ENCODE measurements around the gene GZMM.
"Not testable (repeated sequence)": the region's sequence is repeated elsewhere in the genome, so short reads cannot be mapped to it uniquely, and the experiment has no call there.

The GZMM gene

DNA sequence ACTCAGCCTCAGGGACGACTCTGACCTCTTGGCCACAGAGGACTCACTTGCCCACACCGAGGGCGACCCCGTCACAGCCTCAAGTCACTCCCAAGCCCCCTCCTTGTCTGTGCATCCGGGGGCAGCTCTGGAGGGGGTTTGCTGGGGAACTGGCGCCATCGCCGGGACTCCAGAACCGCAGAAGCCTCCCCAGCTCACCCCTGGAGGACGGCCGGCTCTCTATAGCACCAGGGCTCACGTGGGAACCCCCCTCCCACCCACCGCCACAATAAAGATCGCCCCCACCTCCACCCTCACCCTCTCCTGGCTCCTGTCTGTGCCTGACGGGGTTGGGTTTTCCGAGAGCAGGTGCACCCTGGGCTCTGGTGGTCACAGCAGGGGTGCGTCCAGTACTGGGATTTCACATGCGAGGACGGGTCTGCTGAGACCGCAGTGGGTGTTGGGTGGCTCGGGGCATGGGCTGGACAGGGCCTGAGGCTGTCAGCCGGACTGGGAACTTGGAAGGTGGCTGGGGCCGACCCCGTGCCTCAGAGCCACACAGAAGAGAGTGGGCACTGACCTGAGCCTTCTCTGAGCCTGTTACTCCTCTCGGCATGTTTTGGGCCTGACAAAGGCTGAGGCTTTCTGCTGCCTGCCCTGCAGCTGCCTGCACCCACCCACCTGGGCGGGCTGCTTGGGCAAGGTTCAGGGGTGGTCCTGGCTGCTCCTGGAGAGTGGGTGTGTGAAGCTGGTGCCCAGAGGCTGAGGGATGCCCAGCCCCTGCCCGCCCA, 39.5 kb downstream of the GZMM start:
- H3K36me3 ChIP-seq (ENCODE audit: control insufficient read depth in 1 of 2, insufficient read depth in 2 of 2, low read length in 2 of 2): peaks cover 0 to 40% of the 10 kb centered on the region in 2 donors
- H3K27ac ChIP-seq (ENCODE audit: low read length): no peak overlapping the region
- no peaks in the 10 kb centered on the region for H3K9me3 ChIP-seq (ENCODE audit: control insufficient read depth in 1 of 2, low read length in 2 of 2)
- H3K4me3 ChIP-seq (ENCODE audit: low read depth in 1 of 2, low read length in 2 of 2): no peak overlapping the region
- peaks cover 1% of the 10 kb centered on the region for H3K27me3 ChIP-seq (ENCODE audit: low read depth, low read length)
- peaks cover 0 to 6% of the 10 kb centered on the region in 2 donors for H3K4me1 ChIP-seq (ENCODE audit: control insufficient read depth in 1 of 2, insufficient read depth in 2 of 2, low read length in 2 of 2)

DNA sequence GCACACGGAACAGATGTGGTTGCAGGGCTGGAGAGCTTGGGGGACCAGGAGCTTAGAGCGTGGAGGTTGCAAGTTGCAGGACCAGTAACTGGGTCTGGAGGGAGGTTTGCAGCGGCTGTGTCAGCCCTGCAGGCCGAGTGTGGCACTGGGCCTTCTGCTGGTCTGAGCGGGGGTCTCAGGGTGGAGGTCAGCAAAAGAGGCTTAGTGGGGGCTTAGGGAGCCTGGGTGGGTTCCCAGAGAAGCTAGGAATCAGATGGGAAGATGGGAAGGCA, 40.1 kb downstream of the GZMM start:
- Histone ChIP-seq H3K36me3 (ENCODE audit: control insufficient read depth in 1 of 2, insufficient read depth in 2 of 2, low read length in 2 of 2) (peaks cover 0 to 40% of the 10 kb centered on the region in 2 donors), H3K4me1 (ENCODE audit: control insufficient read depth in 1 of 2, insufficient read depth in 2 of 2, low read length in 2 of 2) (peaks cover 0 to 11% of the 10 kb centered on the region in 2 donors), H3K27ac (ENCODE audit: low read length) (no peak overlapping the region), H3K4me3 (ENCODE audit: low read depth in 1 of 2, low read length in 2 of 2) (no peak overlapping the region), H3K9me3 (ENCODE audit: control insufficient read depth in 1 of 2, low read length in 2 of 2) (no peaks in the 10 kb centered on the region), H3K27me3 (ENCODE audit: low read depth, low read length) (peaks cover 7% of the 10 kb centered on the region)

DNA sequence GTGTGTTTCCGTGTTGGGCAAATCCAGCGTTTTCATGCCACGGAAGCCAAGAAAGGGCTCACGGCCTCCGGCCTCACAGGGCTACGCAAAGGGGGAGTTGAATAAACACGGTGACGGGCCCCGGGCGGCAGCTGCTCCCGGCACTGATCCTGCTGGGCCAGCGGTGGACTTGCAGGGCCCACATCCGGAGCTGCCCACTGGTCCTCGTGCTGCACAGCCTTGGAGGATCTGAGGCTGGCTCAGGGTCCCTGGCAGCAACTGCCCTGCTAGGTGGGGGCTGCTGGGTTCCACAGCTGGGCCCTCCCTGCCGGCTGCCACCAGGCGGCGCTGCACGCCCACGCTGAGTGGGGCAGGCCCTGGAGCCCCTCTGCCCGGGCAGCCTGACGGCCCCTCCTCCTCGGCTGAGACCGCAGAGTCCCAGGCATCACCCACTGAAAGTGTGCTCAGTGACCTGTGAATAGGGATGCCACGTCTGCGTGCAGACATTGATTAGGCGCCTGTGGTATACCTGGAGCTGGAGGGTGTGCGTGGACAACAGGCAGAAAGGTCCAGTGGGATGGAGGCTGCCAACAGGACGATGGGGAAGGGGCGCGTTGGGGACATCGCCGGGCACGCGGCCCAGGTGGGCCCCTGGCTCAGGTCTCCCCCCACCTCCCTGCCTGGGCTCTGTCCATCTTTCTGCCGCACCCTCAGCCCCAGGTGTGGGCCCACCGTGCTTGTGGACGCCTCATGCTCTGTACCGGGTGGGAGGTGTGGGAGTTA, 40.6 kb downstream of the GZMM start:
- Histone ChIP-seq H3K27ac (ENCODE audit: low read length) (no peak overlapping the region), H3K4me3 (ENCODE audit: low read depth in 1 of 2, low read length in 2 of 2) (no peak overlapping the region), H3K27me3 (ENCODE audit: low read depth, low read length) (peaks cover 11% of the 10 kb centered on the region), H3K9me3 (ENCODE audit: control insufficient read depth in 1 of 2, low read length in 2 of 2) (no peaks in the 10 kb centered on the region), H3K36me3 (ENCODE audit: control insufficient read depth in 1 of 2, insufficient read depth in 2 of 2, low read length in 2 of 2) (peaks cover 0 to 38% of the 10 kb centered on the region in 2 donors), H3K4me1 (ENCODE audit: control insufficient read depth in 1 of 2, insufficient read depth in 2 of 2, low read length in 2 of 2) (peaks cover 0 to 16% of the 10 kb centered on the region in 2 donors)

GRCh38 chr19:585146-585545, 41.3 kb downstream of the GZMM start:
- H3K4me3 ChIP-seq (ENCODE audit: low read depth in 1 of 2, low read length in 2 of 2); H3K27ac ChIP-seq (ENCODE audit: low read length); H3K9me3 ChIP-seq (ENCODE audit: control insufficient read depth in 1 of 2, low read length in 2 of 2): not testable (repeated sequence)
- Histone ChIP-seq H3K27me3 (ENCODE audit: low read depth, low read length) (peaks cover 11% of the 10 kb centered on the region), H3K36me3 (ENCODE audit: control insufficient read depth in 1 of 2, insufficient read depth in 2 of 2, low read length in 2 of 2) (peaks cover 0 to 31% of the 10 kb centered on the region in 2 donors), H3K4me1 (ENCODE audit: control insufficient read depth in 1 of 2, insufficient read depth in 2 of 2, low read length in 2 of 2) (peaks cover 0 to 18% of the 10 kb centered on the region in 2 donors)

DNA sequence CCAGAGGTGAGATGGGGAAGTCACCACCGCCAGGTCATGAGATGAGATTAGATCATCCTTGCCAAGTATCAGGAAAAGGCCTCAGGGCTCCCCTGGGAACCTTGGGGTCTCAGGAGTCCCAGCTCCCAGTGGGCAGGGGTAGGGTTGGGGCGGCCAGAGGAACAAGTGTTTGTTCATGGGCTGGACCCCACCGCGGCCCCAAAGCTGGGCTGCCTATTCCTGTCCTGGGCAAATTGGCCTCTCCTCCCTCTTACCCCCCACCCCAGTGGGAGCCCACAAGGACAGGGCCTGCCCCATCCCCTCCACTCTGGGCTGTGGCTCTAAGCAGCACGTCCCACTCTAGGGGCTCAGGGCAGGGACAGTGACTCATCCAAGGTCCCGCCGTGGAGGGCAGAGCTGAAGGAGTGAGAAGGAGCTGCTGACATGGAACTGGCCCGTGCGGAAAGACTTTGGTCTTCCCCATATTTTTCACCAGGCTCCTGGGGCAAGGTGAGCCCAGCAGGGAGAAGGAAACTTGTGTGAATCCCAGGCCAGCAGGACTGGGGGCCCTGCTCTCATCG, 41.8 kb downstream of the GZMM start:
- Histone ChIP-seq H3K4me3 (ENCODE audit: low read depth in 1 of 2, low read length in 2 of 2) (no peak overlapping the region), H3K27ac (ENCODE audit: low read length) (no peak overlapping the region), H3K9me3 (ENCODE audit: control insufficient read depth in 1 of 2, low read length in 2 of 2) (no peaks in the 10 kb centered on the region), H3K36me3 (ENCODE audit: control insufficient read depth in 1 of 2, insufficient read depth in 2 of 2, low read length in 2 of 2) (peaks cover 0 to 27% of the 10 kb centered on the region in 2 donors), H3K4me1 (ENCODE audit: control insufficient read depth in 1 of 2, insufficient read depth in 2 of 2, low read length in 2 of 2) (peaks cover 0 to 19% of the 10 kb centered on the region in 2 donors), H3K27me3 (ENCODE audit: low read depth, low read length) (peaks cover 11% of the 10 kb centered on the region)

DNA sequence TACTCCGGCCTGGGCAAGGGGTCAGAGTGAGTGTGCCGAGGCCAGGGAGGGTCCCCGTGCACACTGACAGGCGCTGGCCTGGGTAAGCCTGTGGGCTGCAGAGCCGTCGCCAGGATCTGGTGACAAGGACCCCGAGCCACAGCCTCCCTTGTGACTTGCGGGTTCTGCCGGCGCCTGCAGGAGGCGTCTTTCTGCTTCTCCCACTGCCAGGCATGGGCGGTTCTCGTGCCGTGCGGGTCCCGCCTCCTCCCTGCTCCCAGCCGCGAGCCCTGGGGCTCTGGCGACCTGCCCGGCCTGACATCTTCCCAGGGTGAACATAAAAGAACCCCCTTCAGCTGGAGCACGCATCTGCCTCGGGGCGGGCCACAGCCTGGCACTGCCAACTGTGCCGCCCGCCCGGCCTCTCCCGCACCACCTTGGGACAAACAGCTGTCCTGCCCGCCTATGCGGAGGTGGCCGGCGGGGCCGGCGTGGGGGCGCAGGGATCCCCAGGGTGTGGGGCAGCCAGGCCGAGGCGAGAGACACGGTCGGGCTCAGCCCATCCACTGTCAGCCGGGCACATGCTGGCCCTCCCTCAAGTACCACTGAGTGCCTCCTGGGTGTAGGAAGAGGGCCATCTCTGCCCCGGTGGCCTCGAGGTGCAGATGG, 44.4 kb downstream of the GZMM start:
- Histone ChIP-seq H3K9me3 (ENCODE audit: control insufficient read depth in 1 of 2, low read length in 2 of 2) (no peaks in the 10 kb centered on the region), H3K4me3 (ENCODE audit: low read depth in 1 of 2, low read length in 2 of 2) (no peak overlapping the region), H3K4me1 (ENCODE audit: control insufficient read depth in 1 of 2, insufficient read depth in 2 of 2, low read length in 2 of 2) (peaks cover 0 to 23% of the 10 kb centered on the region in 2 donors), H3K27ac (ENCODE audit: low read length) (no peak overlapping the region), H3K27me3 (ENCODE audit: low read depth, low read length) (peaks cover 18% of the 10 kb centered on the region), H3K36me3 (ENCODE audit: control insufficient read depth in 1 of 2, insufficient read depth in 2 of 2, low read length in 2 of 2) (peaks cover 0 to 5% of the 10 kb centered on the region in 2 donors)

- H3K27ac ChIP-seq (ENCODE audit: low read length): no peak overlapping the region
- peaks cover 18% of the 10 kb centered on the region for H3K27me3 ChIP-seq (ENCODE audit: low read depth, low read length)
- H3K4me3 ChIP-seq (ENCODE audit: low read depth in 1 of 2, low read length in 2 of 2): no peak overlapping the region
- no peaks in the 10 kb centered on the region for H3K36me3 ChIP-seq (ENCODE audit: control insufficient read depth in 1 of 2, insufficient read depth in 2 of 2, low read length in 2 of 2)
- H3K4me1 ChIP-seq (ENCODE audit: control insufficient read depth in 1 of 2, insufficient read depth in 2 of 2, low read length in 2 of 2): peaks cover 0 to 23% of the 10 kb centered on the region in 2 donors
- no peaks in the 10 kb centered on the region for H3K9me3 ChIP-seq (ENCODE audit: control insufficient read depth in 1 of 2, low read length in 2 of 2)
Observed at GRCh38 chr19:588741-589692, 45.2 kb downstream of the GZMM start.

- Histone ChIP-seq H3K4me3 (ENCODE audit: low read depth in 1 of 2, low read length in 2 of 2) (no peak within 1 kb of the TSS), H3K27me3 (ENCODE audit: low read depth, low read length) (peaks cover 18% of the 10 kb centered on the region), H3K27ac (ENCODE audit: low read length) (no peak within 1 kb of the TSS)
Observed at GRCh38 chr19:589693-590395, 46.0 kb downstream of the GZMM start, which contains the start of gene HCN2. Gene HCN2 (plus strand): TSS chr19:589881. CDS start chr19:589946, 65 bp downstream.

DNA sequence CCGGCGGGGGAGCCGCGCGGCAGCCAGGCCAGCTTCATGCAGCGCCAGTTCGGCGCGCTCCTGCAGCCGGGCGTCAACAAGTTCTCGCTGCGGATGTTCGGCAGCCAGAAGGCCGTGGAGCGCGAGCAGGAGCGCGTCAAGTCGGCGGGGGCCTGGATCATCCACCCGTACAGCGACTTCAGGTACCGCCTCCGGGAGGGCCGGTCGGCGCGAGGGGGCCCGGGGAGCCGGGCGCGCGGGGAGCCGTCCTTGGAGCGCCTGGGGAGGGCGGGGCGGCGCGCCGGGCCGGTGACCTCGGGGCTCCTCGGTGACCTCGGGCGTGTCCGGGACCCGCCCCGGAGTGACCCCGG, 46.5 kb downstream of the GZMM start:
- Histone ChIP-seq H3K4me3 (ENCODE audit: low read depth in 1 of 2, low read length in 2 of 2) (no peak overlapping the region), H3K4me1 (ENCODE audit: control insufficient read depth in 1 of 2, insufficient read depth in 2 of 2, low read length in 2 of 2) (peaks cover 0 to 23% of the 10 kb centered on the region in 2 donors), H3K9me3 (ENCODE audit: control insufficient read depth in 1 of 2, low read length in 2 of 2) (no peaks in the 10 kb centered on the region), H3K36me3 (ENCODE audit: control insufficient read depth in 1 of 2, insufficient read depth in 2 of 2, low read length in 2 of 2) (no peaks in the 10 kb centered on the region), H3K27ac (ENCODE audit: low read length) (no peak overlapping the region), H3K27me3 (ENCODE audit: low read depth, low read length) (peaks cover 18% of the 10 kb centered on the region)

More at GRCh38 chr19:589693-590395, 46.0 kb downstream of the GZMM start, which contains the start of gene HCN2:
- Histone ChIP-seq H3K9me3 (ENCODE audit: control insufficient read depth in 1 of 2, low read length in 2 of 2) (no peaks in the 10 kb centered on the region), H3K36me3 (ENCODE audit: control insufficient read depth in 1 of 2, insufficient read depth in 2 of 2, low read length in 2 of 2) (no peaks in the 10 kb centered on the region), H3K4me1 (ENCODE audit: control insufficient read depth in 1 of 2, insufficient read depth in 2 of 2, low read length in 2 of 2) (peaks cover 0 to 23% of the 10 kb centered on the region in 2 donors)

- Histone ChIP-seq H3K9me3 (ENCODE audit: control insufficient read depth in 1 of 2, low read length in 2 of 2) (no peaks in the 10 kb centered on the region), H3K27me3 (ENCODE audit: low read depth, low read length) (peaks cover 18% of the 10 kb centered on the region), H3K4me1 (ENCODE audit: control insufficient read depth in 1 of 2, insufficient read depth in 2 of 2, low read length in 2 of 2) (peaks cover 0 to 23% of the 10 kb centered on the region in 2 donors), H3K27ac (ENCODE audit: low read length) (no peak overlapping the region), H3K4me3 (ENCODE audit: low read depth in 1 of 2, low read length in 2 of 2) (no peak overlapping the region), H3K36me3 (ENCODE audit: control insufficient read depth in 1 of 2, insufficient read depth in 2 of 2, low read length in 2 of 2) (no peaks in the 10 kb centered on the region)
Observed at GRCh38 chr19:590750-591098, 46.9 kb downstream of the GZMM start.
